GM21529 (cell line): ENCODE data around the gene PLEKHH1.

Experiments used
- ATAC-seq: cut with Tn5 transposase; IDR thresholded peaks from one replicate; pipeline ENCODE4 v1.9.1; 2021; ENCODE audit not compliant: unreplicated experiment

Gene PLEKHH1

GRCh38 chr14:67532998-67533753, at the start of gene PLEKHH1:
Gene PLEKHH1, plus strand, starts transcription at chr14:67533290. Its CDS starts 8,578 bp downstream, at chr14:67541868.
- no peak for ATAC-seq

- no peak for ATAC-seq
Measured at GRCh38 chr14:67483579-67484285, 49.4 kb upstream of the PLEKHH1 start.

GRCh38 chr14:67485501-67486095, 47.5 kb upstream of the PLEKHH1 start:
- no peak for ATAC-seq

- no peak for ATAC-seq
Measured at GRCh38 chr14:67486890-67487289, 46.2 kb upstream of the PLEKHH1 start.

- no peak for ATAC-seq
Measured at GRCh38 chr14:67487332-67487731, 45.8 kb upstream of the PLEKHH1 start.

GRCh38 chr14:67487937-67488893, 44.9 kb upstream of the PLEKHH1 start, which contains the start of gene TMEM229B:
Gene TMEM229B, minus strand, starts transcription at chr14:67488721. Its CDS starts 14,798 bp downstream, at chr14:67473923.
- peak; percentile 95 for ATAC-seq

GRCh38 chr14:67490196-67490595, 42.9 kb upstream of the PLEKHH1 start:
- no peak for ATAC-seq

- no peak for ATAC-seq
Measured at GRCh38 chr14:67491285-67491684, 41.8 kb upstream of the PLEKHH1 start.

- no peak for ATAC-seq
Measured at GRCh38 chr14:67491741-67492507, 41.2 kb upstream of the PLEKHH1 start.

- ATAC-seq, result no peak
Measured at GRCh38 chr14:67492538-67492937, 40.6 kb upstream of the PLEKHH1 start.

GRCh38 chr14:67493092-67493717, 39.9 kb upstream of the PLEKHH1 start:
- ATAC-seq, result no peak

GRCh38 chr14:67495827-67496226, 37.3 kb upstream of the PLEKHH1 start:
- no peak for ATAC-seq

GRCh38 chr14:67497216-67497615, 35.9 kb upstream of the PLEKHH1 start:
- no peak for ATAC-seq

GRCh38 chr14:67497716-67498115, 35.4 kb upstream of the PLEKHH1 start:
- no peak for ATAC-seq

GRCh38 chr14:67500981-67501380, 32.1 kb upstream of the PLEKHH1 start:
- no peak for ATAC-seq

GRCh38 chr14:67501670-67502069, 31.4 kb upstream of the PLEKHH1 start:
- no peak for ATAC-seq

- ATAC-seq, result no peak
Measured at GRCh38 chr14:67502867-67503266, 30.2 kb upstream of the PLEKHH1 start.

- no peak for ATAC-seq
Measured at GRCh38 chr14:67503331-67503730, 29.8 kb upstream of the PLEKHH1 start.

- ATAC-seq, result no peak
Measured at GRCh38 chr14:67505254-67505653, 27.8 kb upstream of the PLEKHH1 start.

- no peak for ATAC-seq
Measured at GRCh38 chr14:67508956-67509355, 24.1 kb upstream of the PLEKHH1 start.
